ENCODE data around the gene FKBP6. TPM values are rescaled to one million over a fixed set of nuclear protein-coding genes. Genes with fewer than 3 reads are reported as not detected.
"Not testable (repeated sequence)": the region's sequence is repeated elsewhere in the genome, so short reads cannot be mapped to it uniquely, and the experiment has no call there.

Gene FKBP6
- total RNA-seq, 1 donor from 2014 or later = not detected

- FAIRE-seq (no peak), DNase-seq (ENCODE audit: low spot score in 2 of 2) (no peak)
These were observed 25.3 kb downstream of the FKBP6 start for GRCh38 chr7:73353243-73353642.

- no peak for DNase-seq (ENCODE audit: low spot score in 2 of 2)
- FAIRE-seq = no peak
These were observed 26.2 kb downstream of the FKBP6 start for GRCh38 chr7:73354196-73354595.

GRCh38 chr7:73354821-73355220 is 26.9 kb downstream of the FKBP6 start:
- FAIRE-seq (no peak), DNase-seq (ENCODE audit: low spot score in 2 of 2) (no peak)

- no peak for FAIRE-seq
These were observed 28.2 kb downstream of the FKBP6 start for GRCh38 chr7:73356159-73356558.

GRCh38 chr7:73358590-73359275 is 30.8 kb downstream of the FKBP6 start:
- DNase-seq (ENCODE audit: low spot score in 2 of 2) (no peak), FAIRE-seq (no peak)

More at GRCh38 chr7:73356159-73356558, 28.2 kb downstream of the FKBP6 start:
- DNase-seq (ENCODE audit: low spot score in 2 of 2) = no peak

GRCh38 chr7:73359306-73359705 is 31.3 kb downstream of the FKBP6 start:
- DNase-seq (ENCODE audit: low spot score in 2 of 2) = no peak
- no peak for FAIRE-seq

GRCh38 chr7:73359746-73360375 is 31.9 kb downstream of the FKBP6 start:
- no peak for FAIRE-seq
- DNase-seq (ENCODE audit: low spot score in 2 of 2) = no peak

- FAIRE-seq; DNase-seq (ENCODE audit: low spot score in 2 of 2): not testable (repeated sequence)
These were observed 32.6 kb downstream of the FKBP6 start for GRCh38 chr7:73360590-73360989.

- no peak for DNase-seq (ENCODE audit: low spot score in 2 of 2)
- no peak for FAIRE-seq
These were observed 35.5 kb downstream of the FKBP6 start for GRCh38 chr7:73363225-73364005.

GRCh38 chr7:73364006-73364728 is 36.2 kb downstream of the FKBP6 start:
- FAIRE-seq (no peak), DNase-seq (ENCODE audit: low spot score in 2 of 2) (no peak)

GRCh38 chr7:73366127-73366526 is 38.2 kb downstream of the FKBP6 start:
- DNase-seq (ENCODE audit: low spot score in 2 of 2) = no peak
- FAIRE-seq = no peak

- DNase-seq (ENCODE audit: low spot score in 2 of 2) (no peak), FAIRE-seq (no peak)
These were observed 39.0 kb downstream of the FKBP6 start for GRCh38 chr7:73366990-73367389.

GRCh38 chr7:73369009-73369408 is 41.0 kb downstream of the FKBP6 start:
- DNase-seq (ENCODE audit: low spot score in 2 of 2) (no peak), FAIRE-seq (no peak)

- no peak for FAIRE-seq
- DNase-seq (ENCODE audit: low spot score in 2 of 2) = no peak
These were observed 41.7 kb downstream of the FKBP6 start for GRCh38 chr7:73369622-73370021.

- no peak for FAIRE-seq
These were observed 45.8 kb downstream of the FKBP6 start for GRCh38 chr7:73373741-73374140.

GRCh38 chr7:73376262-73376661 is 48.3 kb downstream of the FKBP6 start:
- not testable (repeated sequence) for FAIRE-seq; DNase-seq (ENCODE audit: low spot score in 2 of 2)

More at GRCh38 chr7:73373741-73374140, 45.8 kb downstream of the FKBP6 start:
- no peak for DNase-seq (ENCODE audit: low spot score in 2 of 2)

- FAIRE-seq (no peak), DNase-seq (ENCODE audit: low spot score in 2 of 2) (no peak)
These were observed 48.9 kb downstream of the FKBP6 start for GRCh38 chr7:73376671-73377412.

GRCh38 chr7:73377413-73378200 is 49.6 kb downstream of the FKBP6 start:
- not testable (repeated sequence) for DNase-seq (ENCODE audit: low spot score in 2 of 2); FAIRE-seq

- no peak for DNase-seq (ENCODE audit: low spot score in 2 of 2)
- FAIRE-seq = no peak
These were observed 55.1 kb downstream of the FKBP6 start for GRCh38 chr7:73382934-73383503.
